MM.1S (cell line): ENCODE data around the gene NFAM1.

Experiments used
- CTCF ChIP-seq: fragments of 300-600 bp; sonication (generic); IDR thresholded peaks from 2 replicates; pipeline ENCODE4 v1.5.1; 2016; ENCODE audit warnings: antibody characterized with exemption, low read length, mixed read lengths
- EZH2 ChIP-seq: fragments of 300-600 bp; sonication (generic); optimal IDR thresholded peaks from 2 replicates; pipeline ENCODE3; 2017; ENCODE audit warnings: low read depth, mild to moderate bottlenecking, antibody characterized with exemption, low read length, mixed read lengths

GRCh38 chr22:42364604-42365110, 67.5 kb downstream of the NFAM1 start:
- no peak for TF ChIP-seq CTCF
- TF ChIP-seq EZH2: no peak
